Mononuclear cell (primary cell): Measurements from ENCODE around the gene HSPB9. TPM values are rescaled to one million over a fixed set of nuclear protein-coding genes. Genes with fewer than 3 reads are reported as not detected.
"Not testable (repeated sequence)": the region's sequence is repeated elsewhere in the genome, so short reads cannot be mapped to it uniquely, and the experiment has no call there.

ENCODE experiments used
- H3K27me3 ChIP-seq: 2 replicates; pipeline ENCODE4 v1.6.0; 2011; ENCODE audit warnings: low read length, control low read depth; ENCODE audit not compliant: insufficient read depth
- H3K4me1 ChIP-seq: 2 replicates; pipeline ENCODE4 v1.5.1; 2011; ENCODE audit warnings: mild to moderate bottlenecking, low read length, control low read depth; ENCODE audit not compliant: insufficient read depth
- H3K4me3 ChIP-seq: 2 replicates; pipeline ENCODE4 v1.5.1; 2011; ENCODE audit warnings: mild to moderate bottlenecking, low read length, moderate library complexity
- H3K9me3 ChIP-seq: 2 replicates; pipeline ENCODE4 v1.5.1; 2011; ENCODE audit warnings: low read depth, mild to moderate bottlenecking, control low read depth, low read length
- total RNA-seq: library from RNA; depleted of rRNA; stranded (reverse); fragments of >200 nt; gene quantifications from one replicate; pipeline ENCODE4 v1.2.3, GENCODE V29; 2012

HSPB9 gene
- total RNA-seq, 1 donor = not detected

- H3K4me3 ChIP-seq = no peak overlapping the region
- H3K9me3 ChIP-seq = no peaks in the 10 kb centered on the region
- peaks cover 54% of the 10 kb centered on the region for H3K4me1 ChIP-seq
- H3K27me3 ChIP-seq = no peaks in the 10 kb centered on the region
These were observed 16.3 kb downstream of the HSPB9 start for GRCh38 chr17:42138749-42139492.

GRCh38 chr17:42140690-42141089, 18.1 kb downstream of the HSPB9 start:
- peaks cover 37% of the 10 kb centered on the region for H3K4me1 ChIP-seq
- H3K4me3 ChIP-seq, H3K9me3 ChIP-seq, H3K27me3 ChIP-seq: not testable (repeated sequence)

GRCh38 chr17:42141382-42141781, 18.8 kb downstream of the HSPB9 start:
- Histone ChIP-seq H3K4me1 (peaks cover 30% of the 10 kb centered on the region), H3K27me3 (no peaks in the 10 kb centered on the region), H3K9me3 (no peaks in the 10 kb centered on the region), H3K4me3 (no peak overlapping the region)

- Histone ChIP-seq H3K27me3 (no peaks in the 10 kb centered on the region), H3K4me3 (no peak overlapping the region), H3K9me3 (no peaks in the 10 kb centered on the region), H3K4me1 (peaks cover 24% of the 10 kb centered on the region)
These were observed 19.8 kb downstream of the HSPB9 start for GRCh38 chr17:42142371-42142896.

- not testable (repeated sequence) for H3K4me3 ChIP-seq, H3K27me3 ChIP-seq, H3K9me3 ChIP-seq
These were observed 20.5 kb downstream of the HSPB9 start for GRCh38 chr17:42143138-42143537.

GRCh38 chr17:42146911-42147607, 24.5 kb downstream of the HSPB9 start:
- H3K4me3 ChIP-seq = no peak overlapping the region
- H3K27me3 ChIP-seq = no peaks in the 10 kb centered on the region
- no peaks in the 10 kb centered on the region for H3K9me3 ChIP-seq
- no peaks in the 10 kb centered on the region for H3K4me1 ChIP-seq

More at GRCh38 chr17:42143138-42143537, 20.5 kb downstream of the HSPB9 start:
- H3K4me1 ChIP-seq = peaks cover 22% of the 10 kb centered on the region

GRCh38 chr17:42153919-42154742, 31.5 kb downstream of the HSPB9 start:
- H3K4me3 ChIP-seq = peak overlapping the region; percentile 100
- peaks cover 24% of the 10 kb centered on the region for H3K4me1 ChIP-seq
- H3K9me3 ChIP-seq = no peaks in the 10 kb centered on the region
- H3K27me3 ChIP-seq = no peaks in the 10 kb centered on the region

- peaks cover 24% of the 10 kb centered on the region for H3K4me1 ChIP-seq
- H3K9me3 ChIP-seq = no peaks in the 10 kb centered on the region
- no peaks in the 10 kb centered on the region for H3K27me3 ChIP-seq
- peak overlapping the region; percentile 100 for H3K4me3 ChIP-seq
These were observed 33.0 kb downstream of the HSPB9 start for GRCh38 chr17:42155614-42156045.

- H3K27me3 ChIP-seq = no peaks in the 10 kb centered on the region
- H3K4me3 ChIP-seq = no peak overlapping the region
- peaks cover 24% of the 10 kb centered on the region for H3K4me1 ChIP-seq
These were observed 37.4 kb downstream of the HSPB9 start for GRCh38 chr17:42159796-42160530.

GRCh38 chr17:42160531-42160910, 37.9 kb downstream of the HSPB9 start:
- peaks cover 21% of the 10 kb centered on the region for H3K4me1 ChIP-seq
- H3K27me3 ChIP-seq = no peaks in the 10 kb centered on the region
- no peaks in the 10 kb centered on the region for H3K9me3 ChIP-seq
- no peak overlapping the region for H3K4me3 ChIP-seq

More at GRCh38 chr17:42159796-42160530, 37.4 kb downstream of the HSPB9 start:
- H3K9me3 ChIP-seq = no peaks in the 10 kb centered on the region

- no peaks in the 10 kb centered on the region for H3K9me3 ChIP-seq
- H3K4me3 ChIP-seq = no peak overlapping the region
- no peaks in the 10 kb centered on the region for H3K27me3 ChIP-seq
- H3K4me1 ChIP-seq = peaks cover 22% of the 10 kb centered on the region
These were observed 40.5 kb downstream of the HSPB9 start for GRCh38 chr17:42163113-42163512.

GRCh38 chr17:42163696-42164407, 41.2 kb downstream of the HSPB9 start:
- Histone ChIP-seq H3K4me3 (no peak overlapping the region), H3K9me3 (no peaks in the 10 kb centered on the region)

GRCh38 chr17:42165751-42166150, 43.1 kb downstream of the HSPB9 start:
- H3K27me3 ChIP-seq = no peaks in the 10 kb centered on the region
- H3K4me1 ChIP-seq = peaks cover 22% of the 10 kb centered on the region
- no peaks in the 10 kb centered on the region for H3K9me3 ChIP-seq
- H3K4me3 ChIP-seq = no peak overlapping the region

More at GRCh38 chr17:42163696-42164407, 41.2 kb downstream of the HSPB9 start:
- peaks cover 22% of the 10 kb centered on the region for H3K4me1 ChIP-seq
- H3K27me3 ChIP-seq = no peaks in the 10 kb centered on the region
